ENCODE measurements around the gene TAMALIN.
"Not testable (repeated sequence)": the region's sequence is repeated elsewhere in the genome, so short reads cannot be mapped to it uniquely, and the experiment has no call there.

TAMALIN gene

DNA sequence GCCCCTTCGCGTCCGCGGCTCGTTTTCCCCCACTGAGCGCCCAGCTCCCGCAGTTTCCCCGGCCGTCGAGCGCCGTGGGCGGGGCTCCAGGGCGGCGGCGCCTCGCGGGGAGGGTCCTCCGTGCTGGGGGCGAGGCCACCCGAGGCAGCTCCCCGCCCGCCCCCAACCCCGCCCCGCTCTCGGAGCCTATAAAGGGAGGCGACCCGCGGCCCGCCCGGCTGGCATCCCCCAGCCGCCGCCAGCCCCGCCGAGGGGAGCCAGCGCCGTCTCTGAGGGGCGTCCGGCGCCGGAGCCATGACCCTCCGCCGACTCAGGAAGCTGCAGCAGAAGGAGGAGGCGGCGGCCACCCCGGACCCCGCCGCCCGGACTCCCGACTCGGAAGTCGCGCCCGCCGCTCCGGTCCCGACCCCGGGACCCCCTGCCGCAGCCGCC, at the start of gene TAMALIN:
Gene TAMALIN, plus strand, starts transcription at position 221 of the 432 bp plus-strand sequence. Its CDS starts 74 bp downstream, at position 295.
- ATAC-seq (peak; percentile 76), DNase-seq (peak; percentile 86)

DNA sequence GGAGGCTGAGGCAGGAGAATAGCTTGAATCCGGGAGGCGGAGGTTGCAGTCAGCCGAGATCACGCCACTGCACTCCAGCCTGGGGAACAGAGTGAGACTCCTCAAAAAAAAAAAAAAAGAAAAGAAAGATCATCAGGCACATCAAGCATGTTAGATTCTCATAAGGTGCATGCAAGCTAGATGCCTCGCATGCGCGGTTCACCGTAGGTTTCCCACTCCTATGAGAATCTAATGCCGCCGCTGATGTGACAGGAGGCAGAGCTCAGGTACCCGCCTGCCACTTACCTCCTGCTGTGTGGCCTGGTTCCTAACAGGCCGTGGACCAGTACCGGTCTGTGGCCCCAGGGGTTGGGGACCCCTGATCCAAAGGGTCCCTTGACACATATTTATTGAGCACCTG, 48.2 kb upstream of the TAMALIN start:
- DNase-seq (no peak), ATAC-seq (no peak)

DNA sequence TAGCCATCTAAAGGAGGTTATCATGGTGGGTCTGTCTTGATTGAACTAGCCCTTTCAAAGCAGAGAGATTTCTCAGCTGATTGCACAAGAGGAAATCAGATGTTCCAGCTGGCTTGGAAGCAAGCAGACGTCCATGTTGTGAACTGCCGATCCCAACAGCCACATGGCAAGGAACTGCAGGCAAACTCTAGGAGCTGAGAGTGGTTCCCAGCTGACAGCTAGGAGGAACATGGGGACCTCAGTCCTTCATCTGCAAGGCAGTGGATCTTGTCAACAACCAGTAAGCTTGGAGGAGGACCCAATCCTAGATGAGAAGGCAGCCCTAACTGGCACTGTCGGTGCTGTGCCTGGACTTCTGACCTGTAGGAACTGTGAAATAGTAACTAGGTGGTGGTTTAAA, 47.5 kb upstream of the TAMALIN start:
- ATAC-seq, result no peak
- no peak for DNase-seq

DNA sequence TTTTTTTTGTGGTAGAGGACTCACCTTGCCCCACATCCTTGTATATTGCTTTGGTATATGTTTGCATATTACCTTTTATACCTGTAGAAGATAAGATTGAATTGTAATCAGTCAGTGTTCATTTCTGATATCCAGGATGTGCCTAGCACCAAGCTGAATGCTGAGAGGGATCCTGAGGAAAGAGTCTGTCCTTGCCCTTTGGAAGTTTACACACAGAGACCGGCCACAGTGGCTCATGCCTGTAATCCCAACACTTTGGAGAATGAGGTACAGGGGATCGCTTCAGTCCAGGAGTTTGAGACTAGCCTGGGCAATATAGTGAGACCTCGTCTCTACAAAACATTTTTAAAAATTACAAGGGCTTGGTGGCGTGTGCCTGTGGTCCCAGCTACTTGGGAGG, 46.8 kb upstream of the TAMALIN start:
- no peak for DNase-seq

DNA sequence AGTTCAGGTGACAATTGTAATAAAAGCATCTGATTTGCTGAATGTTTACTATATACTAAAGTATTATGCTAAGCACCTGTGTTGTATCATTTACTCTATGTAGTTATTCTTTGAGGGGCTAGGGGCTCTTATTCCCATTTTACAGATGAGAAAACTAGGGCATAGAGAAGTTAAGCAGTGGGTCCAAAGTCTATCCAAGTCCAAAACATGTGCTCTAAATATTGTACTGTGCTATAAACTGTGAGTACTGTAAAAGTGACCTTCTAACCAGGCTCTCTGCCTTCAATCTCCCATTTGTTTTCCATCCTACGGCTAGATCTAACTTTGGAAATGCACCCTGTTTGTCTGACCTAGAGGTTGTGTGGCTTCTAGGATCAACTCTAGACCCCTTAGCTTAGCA, 46.3 kb upstream of the TAMALIN start:
- DNase-seq (no peak), ATAC-seq (no peak)

More for the DNA sequence above, 46.8 kb upstream of the TAMALIN start:
- no peak for ATAC-seq

DNA sequence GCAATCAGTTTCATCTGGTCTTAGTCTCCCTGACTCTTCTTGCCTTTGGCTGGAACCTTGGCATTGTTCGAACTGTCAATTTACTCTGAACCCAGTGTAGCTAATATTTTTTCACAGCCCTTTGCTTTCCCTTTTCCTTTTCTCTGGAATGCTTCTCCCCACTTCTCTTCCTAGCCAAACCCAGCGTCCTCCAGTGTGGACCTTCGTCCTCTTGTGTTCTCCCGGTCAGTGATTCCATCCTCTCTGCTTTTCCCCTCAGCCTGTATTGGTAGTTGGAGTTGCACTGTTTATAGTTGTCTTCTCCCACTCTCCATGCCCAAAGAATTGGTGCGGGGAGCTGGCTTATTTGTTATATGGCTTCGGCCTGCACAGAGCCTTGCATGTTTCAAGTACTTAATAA, 45.9 kb upstream of the TAMALIN start:
- ATAC-seq (no peak), DNase-seq (no peak)

DNA sequence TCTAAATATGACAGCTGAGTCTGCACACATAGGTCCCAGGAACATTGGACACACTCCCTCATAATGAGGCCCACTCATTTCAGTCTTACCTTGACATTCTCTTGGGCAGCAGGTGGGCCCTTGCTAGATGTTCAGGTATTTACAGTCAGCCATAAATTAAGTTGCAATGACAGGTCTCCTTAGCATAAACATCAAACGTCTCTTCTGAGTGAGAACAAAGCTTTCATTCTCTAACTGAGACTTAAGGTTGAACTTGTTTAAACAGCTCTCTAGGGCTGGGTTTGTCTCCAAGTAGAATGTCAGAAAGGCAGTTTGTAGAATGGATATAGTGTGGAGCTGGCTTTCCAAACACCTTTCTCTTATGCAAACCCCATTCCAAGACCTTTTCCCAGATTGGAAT, 44.9 kb upstream of the TAMALIN start:
- no peak for DNase-seq
- no peak for ATAC-seq

DNA sequence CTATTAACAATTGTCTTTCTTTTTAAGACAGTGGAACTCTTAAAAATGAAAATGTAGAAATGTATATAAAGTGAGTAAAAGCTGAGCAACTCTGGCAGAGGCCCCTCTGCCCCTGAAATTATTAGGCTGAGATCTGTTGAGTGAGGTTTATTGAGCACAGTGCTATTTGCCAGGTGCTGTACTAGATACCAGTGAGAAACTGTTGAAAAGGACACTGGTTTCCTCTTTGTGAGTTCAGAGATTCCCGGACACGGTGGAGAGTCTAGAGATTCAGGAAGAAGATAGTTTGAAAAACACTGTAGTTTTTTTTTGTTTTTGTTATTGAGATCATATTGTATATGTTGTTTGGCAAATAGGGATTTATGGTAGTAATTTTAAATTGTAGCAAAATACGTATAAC, 44.0 kb upstream of the TAMALIN start:
- no peak for DNase-seq
- no peak for ATAC-seq

DNA sequence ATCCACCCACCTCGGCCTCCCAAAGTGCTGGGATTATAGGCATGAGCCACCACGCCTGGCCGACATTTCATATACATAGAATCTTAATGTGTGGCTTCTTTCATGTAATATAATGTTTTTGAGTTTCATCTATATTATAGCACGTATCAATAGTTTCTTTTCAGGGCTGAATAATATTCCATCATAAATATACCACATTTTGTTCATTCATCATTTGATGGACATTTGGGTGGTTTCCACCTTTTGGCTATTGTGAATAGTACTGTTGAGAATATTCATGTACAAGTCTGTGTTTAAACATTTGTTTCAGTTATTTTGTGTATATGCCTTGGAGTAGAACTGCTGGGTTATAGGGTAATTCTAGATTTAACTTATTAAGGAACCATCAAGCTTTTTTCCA, 43.3 kb upstream of the TAMALIN start:
- ATAC-seq (no peak), DNase-seq (no peak)

DNA sequence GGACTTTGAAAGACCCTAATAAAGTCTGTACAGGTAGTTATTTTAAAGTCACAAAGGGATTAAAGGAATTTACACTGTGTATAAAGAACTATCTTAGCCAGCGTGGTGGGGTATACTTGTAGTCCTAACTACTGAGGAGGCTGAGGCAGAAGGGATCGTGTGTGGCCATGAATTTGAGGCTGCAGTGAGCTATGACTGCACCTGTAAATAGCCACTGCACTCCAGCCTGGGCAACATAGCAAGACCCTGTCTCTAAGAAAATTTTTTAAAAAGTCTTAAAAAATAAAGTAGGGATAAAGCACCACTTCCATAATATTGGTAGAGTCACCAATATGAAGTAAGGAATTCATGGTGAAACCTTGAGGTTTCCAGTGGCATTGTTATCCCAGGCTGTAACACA, 37.1 kb upstream of the TAMALIN start:
- no peak for ATAC-seq
- no peak for DNase-seq

DNA sequence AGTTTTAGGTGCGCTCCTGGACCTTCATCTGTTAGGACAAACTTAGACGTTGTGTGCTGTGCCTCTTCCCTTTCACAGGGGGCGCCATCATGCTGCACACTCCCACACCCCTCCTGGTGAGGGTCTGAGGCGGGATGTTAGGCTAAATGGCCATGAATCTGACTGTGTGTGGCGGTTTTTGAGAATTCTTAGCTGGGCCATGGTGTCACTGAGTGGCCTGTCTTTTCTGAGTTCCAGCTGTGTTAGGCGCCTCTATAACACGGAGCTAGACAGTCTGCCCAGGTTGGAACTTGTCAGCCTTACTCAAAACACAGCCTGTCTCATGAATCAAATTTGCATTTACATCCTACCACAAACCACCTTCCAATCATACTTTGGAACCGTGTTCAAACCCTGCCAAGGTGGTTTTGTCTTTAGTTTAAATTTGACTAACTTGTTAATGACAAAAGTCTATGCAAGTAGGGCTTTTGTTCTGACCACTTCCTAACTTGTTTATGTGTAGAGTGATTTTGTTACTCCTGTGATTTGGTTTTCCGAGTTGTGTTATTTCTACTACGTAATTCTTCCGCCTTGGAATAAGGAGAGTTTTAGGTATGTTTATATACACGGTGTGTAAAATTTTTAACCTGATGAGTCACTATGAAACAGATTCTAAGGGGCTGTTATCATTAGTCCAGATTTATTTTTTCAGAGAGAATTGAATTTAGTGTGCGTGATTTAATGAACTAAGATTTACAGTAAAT, 35.7 kb upstream of the TAMALIN start:
- DNase-seq (peak; percentile 43), ATAC-seq (peak; percentile 86)

DNA sequence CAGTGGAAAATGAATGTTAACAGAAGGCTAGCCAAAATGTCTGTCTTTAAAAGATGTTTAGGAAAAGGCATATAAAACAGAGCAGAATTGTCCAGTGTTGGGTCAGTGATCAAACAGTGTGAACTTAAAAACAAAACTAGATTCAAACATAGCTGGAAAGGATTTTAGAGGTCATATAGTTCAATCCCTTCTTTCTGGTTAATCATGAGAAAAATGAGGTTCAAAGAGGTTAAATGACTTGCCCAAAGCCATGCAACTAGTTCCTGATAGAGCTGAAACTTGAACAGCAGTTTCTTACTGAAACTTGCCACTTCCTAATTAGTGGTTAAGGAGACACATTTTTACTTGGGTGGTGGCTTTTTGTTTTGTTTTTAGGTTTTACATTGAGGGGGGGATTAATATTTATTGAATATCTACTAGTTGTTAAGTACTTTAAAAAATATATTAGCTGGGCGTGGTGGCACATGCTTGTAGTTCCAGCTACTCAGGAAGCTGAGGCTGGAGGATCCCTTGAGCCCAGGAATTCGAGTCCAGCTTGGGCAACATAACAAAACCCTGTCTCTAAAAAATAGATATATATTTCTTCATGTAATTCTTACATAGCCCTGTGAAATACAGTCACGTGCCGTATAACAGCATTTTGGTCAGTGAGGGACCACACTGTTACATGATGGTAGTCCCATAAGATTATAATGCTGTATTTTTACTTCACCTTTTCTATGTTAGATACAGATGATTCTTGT, 34.9 kb upstream of the TAMALIN start:
- ATAC-seq, result no peak
- no peak for DNase-seq

DNA sequence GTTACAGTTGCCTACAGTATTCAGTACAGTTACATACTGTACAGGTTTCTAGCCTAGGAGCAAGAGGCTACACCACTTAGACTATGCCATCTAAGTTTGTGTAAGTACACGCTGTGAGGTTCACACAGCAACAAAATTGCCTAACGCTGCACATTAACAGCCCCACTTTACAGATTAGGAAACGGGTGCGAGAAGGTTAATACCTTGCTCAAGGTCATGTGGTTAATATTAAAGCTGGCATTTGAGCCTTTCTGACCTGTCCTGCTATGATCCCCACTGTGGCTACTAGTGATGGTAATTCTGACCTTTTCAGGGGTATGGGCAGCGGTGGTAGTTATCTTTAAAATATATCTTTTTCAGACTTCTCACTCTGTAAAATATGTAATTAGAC, 34.3 kb upstream of the TAMALIN start:
- DNase-seq (no peak), ATAC-seq (no peak)

DNA sequence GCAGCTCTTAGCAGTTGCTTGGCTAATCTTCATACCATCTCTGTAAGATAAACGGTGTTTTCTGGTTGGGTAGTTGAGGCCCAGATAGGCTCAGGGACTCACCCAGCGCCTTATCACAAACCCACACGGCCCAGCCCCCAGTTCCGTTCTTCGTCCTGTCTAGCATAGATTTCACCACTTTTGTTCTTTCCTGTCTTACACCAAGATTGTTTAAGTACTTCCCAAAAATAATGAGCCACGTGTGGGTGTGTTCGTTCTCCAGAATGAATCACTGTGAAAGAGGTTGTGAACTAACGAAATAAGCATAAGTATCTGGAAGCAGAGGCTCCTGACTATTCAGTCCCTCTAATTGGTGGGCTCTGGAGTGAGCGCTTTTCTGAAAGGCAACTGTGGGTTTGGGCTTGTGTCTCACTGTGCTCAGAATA, 33.9 kb upstream of the TAMALIN start:
- ATAC-seq (peak; percentile 80), DNase-seq (peak; percentile 77)

DNA sequence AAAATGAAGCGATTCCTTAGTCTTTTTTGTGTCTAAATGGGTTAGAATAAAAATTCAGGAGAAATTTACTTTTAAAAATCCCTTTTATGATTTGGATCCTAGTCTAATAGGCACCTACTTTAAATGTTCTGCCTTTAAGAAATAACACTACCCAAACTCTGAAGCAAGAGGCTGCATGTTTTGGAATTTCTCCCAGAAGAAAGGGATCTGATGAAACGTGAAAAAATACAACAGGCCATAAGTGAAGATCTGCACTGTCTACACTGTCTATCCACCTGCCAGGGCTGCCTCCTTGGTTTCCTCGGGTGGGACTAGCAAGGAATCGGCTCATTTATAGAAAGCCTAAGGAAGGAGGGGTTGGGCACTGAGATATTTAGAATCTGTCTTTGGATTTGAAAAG, 33.2 kb upstream of the TAMALIN start:
- ATAC-seq (no peak), DNase-seq (no peak)

DNA sequence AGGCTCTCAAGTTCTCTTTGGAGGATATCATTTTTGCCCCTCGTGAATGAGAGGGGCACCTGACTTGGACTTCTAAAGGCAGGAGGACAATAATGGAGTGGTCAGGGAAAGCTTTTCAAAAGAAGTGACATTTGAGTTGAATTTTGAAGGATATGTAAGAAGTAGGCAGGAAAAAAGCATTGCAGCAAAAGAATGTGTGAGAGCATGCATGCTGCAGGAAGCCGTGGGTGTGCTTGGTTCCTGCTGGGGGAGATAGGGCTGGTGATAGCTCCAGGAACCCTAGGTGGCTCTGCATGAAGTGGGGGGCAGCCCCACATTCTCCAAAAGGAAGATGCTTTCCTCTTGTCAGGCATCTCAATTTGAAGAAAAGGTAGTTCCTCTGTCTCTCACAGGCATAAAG, 32.1 kb upstream of the TAMALIN start:
- DNase-seq (no peak), ATAC-seq (no peak)

DNA sequence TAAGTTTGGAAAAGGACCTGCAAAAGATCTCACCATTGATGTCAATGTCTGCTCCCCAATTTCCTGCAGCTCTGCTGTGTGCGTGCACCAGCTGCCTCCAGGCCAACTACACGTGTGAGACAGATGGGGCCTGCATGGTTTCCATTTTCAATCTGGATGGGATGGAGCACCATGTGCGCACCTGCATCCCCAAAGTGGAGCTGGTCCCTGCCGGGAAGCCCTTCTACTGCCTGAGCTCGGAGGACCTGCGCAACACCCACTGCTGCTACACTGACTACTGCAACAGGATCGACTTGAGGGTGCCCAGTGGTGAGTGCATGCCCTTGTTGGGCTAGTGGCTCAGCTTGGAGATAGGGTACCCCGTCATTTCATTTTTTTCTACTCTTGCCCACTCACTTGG, 31.6 kb upstream of the TAMALIN start:
- no peak for ATAC-seq
- no peak for DNase-seq

DNA sequence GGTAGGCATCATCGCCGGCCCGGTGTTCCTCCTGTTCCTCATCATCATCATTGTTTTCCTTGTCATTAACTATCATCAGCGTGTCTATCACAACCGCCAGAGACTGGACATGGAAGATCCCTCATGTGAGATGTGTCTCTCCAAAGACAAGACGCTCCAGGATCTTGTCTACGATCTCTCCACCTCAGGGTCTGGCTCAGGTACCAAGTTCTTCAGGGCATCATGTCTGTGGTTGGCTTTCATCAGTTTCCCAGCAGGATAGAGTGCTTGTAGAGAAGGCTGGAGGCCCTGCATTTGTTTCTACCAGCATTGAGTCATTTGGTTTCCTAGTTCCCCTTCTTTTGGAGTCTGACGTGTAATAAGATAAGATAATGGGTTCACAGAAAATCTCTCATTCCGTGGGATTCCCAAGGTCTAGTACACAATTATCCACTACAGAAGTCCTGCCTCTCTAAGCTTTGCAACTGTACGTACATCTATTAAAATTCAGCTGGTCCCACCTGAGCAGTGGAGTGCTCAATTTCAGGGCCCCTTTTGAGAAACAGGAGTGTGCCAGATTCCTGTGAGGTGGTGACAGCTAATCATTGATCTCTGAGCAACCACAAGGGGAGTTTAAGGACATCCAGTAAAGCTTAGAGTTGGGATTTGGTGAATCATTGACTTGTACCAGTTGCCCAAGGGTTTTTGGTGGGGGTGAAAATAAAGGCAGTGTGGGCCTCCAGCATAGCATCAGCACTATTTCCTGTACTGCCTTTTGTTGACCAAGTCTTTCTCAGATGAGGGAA, 30.2 kb upstream of the TAMALIN start:
- DNase-seq, result no peak
- no peak for ATAC-seq

DNA sequence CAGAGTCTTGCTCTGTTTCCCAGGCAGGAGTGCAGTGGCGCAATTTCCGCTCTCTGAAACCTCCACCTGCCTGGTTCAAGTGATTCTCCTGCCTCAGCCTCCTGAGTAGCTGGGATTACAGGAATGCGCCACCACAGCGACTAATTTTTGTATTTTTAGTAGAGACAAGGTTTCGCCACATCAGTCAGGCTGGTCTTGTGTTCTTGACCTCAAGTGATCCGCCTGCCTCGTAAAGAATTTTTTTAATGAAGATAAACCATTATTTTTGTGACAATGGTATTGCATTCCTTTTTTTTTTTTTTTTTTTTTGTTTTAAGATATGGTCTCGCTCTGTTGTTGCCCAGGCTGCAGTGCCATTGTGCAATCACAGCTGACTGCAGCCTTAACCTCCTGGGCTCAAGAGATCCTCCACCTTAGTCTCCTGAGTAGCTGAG, 29.4 kb upstream of the TAMALIN start:
- DNase-seq, result no peak
- ATAC-seq, result no peak

DNA sequence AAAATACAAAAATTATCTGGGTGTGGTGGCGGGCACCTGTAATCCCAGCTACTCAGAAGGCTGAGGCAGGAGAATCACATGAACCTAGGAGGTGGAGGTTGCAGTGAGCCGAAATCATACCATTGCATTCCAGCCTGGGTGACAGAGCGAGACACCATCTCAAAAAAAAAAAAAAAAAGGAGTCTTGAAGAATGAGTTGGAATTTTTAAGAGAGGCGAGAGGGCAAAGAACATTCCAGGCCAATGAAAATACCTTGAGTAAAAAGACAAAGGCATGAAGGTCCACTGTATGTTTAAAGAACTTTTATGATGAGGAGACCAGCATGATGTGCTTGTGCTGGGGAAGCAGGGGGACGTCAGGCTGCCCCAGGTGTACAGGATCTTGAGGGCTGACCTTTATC, 27.4 kb upstream of the TAMALIN start:
- ATAC-seq, DNase-seq: not testable (repeated sequence)

DNA sequence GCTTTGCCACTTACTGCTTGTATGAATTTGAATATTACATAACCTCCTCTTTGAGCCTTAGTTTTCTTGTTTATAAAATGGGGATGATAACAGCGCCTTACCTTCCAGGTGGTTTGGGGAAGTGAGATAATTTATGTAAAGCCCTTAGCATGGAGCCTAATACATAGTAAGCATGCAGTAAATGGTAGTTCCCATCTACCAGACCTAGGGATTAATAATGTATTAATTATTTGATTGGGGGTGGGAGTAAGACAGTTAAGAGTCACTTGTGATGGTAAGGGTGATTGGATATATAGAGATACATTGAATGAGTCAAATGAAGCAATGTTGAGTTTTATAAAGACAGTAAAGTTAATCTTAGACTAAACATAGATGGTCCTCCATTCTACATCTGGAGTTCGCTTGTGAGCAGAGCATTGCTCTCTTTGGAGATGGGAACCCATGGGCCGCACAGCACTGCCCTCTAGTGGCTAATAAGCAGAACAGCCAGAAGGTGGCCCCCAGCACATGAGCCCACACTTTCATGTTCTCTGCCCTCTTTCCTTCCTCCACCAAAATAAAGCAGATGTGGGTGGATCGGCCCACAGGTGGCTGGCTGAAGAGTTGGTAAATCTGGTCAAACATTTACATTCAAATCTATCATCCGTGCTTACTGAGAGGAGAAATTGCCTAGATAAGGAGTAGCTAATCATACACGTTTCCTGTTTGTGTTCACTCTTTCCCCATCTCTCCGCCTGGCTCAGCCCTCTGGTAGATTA, 26.5 kb upstream of the TAMALIN start:
- peak; percentile 65 for DNase-seq

DNA sequence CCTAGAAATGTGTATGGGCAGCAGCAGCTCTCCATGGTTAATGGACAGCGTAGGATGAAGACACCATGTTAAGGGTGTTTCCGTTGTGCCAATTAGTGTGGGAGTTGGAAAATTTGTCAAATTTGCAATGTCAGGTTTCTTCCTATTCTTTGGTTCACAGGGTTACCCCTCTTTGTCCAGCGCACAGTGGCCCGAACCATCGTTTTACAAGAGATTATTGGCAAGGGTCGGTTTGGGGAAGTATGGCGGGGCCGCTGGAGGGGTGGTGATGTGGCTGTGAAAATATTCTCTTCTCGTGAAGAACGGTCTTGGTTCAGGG, 26.0 kb upstream of the TAMALIN start:
- ATAC-seq (no peak), DNase-seq (no peak)

More for the DNA sequence above, 26.5 kb upstream of the TAMALIN start:
- ATAC-seq, result peak; percentile 91
